ENCODE results near the gene PCGF3.
"Not testable (repeated sequence)": the region's sequence is repeated elsewhere in the genome, so short reads cannot be mapped to it uniquely, and the experiment has no call there.

PCGF3 gene

DNA sequence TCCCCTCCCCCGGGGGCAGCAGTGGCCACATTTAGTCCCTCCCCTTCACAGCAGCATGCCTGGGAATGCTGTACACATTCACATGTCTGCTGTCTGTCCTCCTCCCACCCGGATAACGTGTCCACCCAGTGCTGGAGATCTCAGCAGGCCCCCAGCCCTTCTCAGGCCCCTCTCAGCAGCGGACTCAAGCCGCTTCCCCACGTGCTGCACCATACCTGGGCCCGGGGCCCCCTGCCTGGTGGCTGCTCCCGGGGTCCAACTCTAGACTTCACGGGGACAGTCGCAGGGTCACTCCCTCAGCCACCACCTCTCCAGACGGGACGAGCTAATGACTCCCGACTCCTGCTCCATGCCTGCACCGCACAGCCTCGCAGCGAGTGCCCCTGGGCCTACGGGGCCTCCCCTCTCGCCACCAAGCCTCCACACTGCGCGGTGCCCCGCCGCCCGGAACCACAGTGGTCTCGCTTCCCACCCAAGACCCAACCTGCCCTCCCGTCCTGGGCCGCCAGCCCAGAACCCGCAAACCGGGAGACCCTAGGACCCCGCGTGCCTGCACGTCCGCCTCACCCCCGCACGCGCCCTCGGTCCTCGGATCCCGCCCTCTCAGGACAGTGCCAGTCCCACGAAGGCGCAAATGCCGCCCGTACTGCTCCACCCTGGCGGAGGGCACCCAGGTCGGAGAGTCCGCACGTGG lies 1.3 kb upstream of the PCGF3 start:
- DNase-seq = no peak

DNA sequence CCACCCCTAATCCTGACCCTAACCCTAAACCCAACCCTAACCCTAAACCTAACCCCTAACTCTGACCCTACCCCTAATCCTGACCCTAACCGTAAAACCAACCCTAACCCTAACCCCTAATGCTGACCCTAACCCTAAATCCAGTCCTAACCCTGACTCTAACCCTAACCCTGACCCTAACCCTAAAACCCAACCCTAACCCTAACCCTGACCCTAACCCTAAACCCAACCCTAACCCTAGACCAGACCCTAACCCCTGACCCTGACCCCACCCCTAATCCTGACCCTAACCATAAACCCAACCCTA lies 708 bp upstream of the PCGF3 start:
- no peak for DNase-seq

DNA sequence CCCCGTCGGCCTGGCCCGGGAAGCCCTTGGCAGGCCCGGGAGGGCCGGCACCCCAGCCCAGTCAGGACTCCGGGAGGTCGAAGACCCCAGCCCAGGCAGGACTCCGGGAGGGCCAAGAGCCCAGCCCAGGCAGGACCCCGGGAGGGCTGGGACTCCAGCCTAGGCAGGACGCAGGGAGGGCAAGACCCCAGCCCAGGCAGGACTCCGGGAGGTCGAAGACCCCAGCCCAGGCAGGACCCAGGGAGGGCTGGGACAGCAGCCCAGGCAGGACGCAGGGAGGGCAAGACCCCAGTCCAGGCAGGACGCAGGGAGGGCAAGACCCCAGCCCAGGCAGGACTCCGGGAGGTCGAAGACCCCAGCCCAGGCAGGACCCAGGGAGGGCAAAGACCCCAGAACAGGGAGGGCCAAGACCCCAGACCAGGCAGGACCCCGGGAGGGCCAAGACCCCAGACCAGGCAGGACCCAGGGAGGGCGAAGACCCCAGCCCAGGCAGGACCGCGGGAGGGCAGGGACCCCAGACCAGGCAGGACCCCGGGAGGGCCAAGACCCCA lies 526 bp downstream of the PCGF3 start:
- not testable (repeated sequence) for DNase-seq

DNA sequence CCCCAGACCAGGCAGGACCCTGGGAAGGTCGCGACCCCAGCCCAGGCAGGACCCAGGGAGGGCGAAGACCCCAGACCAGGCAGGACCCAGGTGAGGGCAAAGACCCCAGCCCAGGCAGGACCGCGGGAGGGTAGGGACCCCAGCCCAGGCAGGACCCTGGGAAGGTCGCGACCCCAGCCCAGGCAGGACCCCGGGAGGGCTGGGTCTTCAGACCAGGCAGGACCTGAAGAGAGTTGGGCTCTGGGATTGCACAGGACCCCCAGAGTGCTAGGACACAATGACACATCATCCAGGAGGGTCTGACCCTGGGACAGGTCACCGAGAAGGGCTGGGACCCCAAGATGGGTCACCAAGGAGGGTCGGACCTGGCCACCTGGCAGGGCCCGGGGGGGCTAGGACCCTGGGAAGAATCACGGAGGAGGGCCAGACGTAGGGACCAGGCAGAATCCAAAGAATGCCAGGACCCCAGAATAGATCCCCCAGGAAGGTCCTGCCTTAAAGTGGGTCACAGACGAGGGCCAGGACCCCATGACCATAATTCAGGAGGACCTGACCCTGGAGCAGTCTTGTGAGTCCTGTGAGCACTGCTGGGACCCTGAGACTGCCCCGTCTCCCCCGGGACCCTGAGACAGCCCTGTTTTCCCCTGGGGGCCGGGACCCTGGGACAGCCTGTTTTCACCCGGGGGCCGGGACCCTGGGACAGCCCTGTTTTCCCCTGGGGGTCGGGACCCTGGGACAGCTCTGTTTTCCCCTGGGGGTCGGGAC lies 1.4 kb downstream of the PCGF3 start:
- DNase-seq = no peak

DNA sequence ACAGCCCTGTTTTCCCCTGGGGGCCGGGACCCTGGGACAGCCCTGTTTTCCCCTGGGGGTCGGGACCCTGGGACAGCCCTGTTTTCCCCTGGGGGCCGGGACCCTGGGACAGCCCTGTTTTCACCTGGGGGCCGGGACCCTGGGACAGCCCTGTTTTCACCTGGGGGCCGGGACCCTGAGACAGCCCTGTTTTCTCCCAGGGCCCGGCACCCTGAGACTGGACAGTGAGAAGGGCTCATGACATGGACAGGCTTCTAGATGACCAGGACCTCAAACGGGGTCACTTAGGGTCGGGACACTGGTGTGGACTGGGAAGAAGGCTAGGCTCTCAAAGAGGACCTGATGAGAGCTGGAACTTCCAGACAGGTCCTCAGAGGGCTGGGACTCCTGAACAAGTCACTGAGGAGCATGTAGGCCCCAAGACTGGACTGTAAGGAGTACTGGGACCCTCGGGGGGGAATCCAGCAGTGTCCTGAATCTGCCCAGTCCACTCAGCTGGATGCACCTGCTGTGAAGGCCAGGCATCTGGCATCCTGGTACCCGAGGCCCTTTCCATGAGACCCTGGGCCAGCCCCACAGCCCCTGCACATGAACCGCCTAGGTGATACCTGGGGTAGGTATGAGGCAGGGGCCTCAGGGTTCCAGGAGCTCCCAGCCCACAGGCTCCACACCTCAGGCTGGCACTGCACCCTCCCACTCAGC lies 2.4 kb downstream of the PCGF3 start:
- DNase-seq = no peak

DNA sequence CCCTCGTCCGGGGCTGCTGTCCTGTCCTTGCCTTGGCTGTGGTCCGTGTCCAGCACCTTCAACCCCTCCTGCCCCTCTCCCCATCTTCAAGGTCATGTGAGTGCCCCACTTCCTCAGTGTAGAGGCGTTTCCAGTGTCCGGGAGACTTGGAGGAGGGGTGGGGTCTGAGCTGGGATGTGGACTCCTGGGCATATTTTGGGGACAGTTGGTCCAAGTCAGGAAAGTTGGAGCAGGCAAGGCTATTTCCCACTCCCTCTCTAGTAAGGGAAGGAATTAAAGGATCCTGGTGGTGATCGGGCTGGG lies 3.0 kb downstream of the PCGF3 start:
- no peak for DNase-seq

DNA sequence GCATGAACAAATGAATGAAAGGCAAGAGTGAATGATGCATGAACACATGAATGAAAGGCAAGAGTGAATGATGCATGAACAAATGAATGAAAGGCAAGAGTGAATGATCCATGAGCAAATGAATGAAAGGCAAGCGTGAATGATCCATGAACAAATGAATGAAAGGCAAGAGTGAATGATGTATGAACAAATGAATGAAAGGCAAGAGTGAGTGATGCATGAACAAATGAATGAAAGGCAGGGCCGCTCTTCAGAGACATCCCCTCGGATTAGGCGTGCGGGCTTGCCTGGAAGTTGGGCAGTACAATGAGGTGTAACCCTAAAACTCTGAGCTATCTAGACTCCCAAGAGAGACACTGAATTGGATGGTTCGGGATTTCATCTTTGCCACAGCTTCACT lies 3.7 kb downstream of the PCGF3 start:
- DNase-seq = no peak

DNA sequence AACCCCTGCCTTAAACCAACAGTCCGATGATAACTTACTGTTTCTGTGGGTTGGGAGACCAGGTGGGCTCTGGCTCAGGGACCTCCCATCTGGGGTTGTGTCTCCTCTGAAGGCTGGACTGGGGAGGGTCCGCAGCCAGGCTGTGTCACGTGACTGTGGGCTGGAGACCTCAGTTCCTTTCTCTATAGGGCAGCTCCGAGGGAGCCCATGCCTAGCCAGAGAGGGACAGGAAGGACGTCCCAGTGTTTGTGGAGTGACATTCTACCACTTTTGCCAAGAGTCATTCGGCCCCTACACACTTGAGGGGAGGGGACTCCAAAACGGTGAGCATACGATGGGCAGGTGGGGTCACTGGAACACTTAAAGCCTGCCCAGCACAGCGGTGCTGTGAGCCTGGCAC lies 4.5 kb downstream of the PCGF3 start:
- DNase-seq = no peak

DNA sequence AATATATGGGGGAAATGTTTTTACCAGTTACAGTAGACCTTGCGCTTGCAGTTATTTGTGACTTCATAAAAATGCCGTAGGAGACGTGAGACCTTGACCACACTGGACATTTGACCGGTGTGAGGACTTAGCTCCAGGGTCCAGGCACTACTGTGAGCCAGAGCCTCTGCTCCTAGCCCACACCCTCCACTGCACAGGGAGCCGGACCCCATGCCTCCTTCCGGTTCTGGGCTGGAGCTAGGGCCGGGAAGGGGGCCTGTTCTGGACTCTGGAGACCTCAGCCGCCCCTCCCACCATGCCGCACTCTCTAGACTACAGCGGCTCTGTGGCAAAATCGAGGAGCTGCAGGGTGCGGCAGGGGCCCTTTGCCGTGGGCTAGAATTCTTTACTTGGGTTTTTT lies 5.3 kb downstream of the PCGF3 start:
- no peak for DNase-seq

DNA sequence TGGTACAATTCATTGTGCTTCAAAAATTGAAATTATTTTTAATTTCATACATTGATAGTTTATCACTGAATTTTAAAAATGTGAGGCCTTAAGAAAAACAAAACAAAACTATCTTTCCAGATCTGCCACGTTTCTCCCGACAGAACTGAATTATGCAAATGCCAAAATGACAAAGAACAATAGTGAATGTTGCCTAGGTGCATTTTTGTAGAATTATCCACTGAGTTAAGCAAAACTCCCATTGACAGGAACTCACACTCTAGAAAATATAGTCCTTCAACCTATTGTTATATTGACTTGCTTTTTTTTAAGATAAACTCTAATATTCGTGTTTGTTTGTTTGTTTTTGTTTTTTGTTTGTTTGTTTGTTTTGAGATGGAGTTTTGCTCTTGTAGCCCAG lies 6.5 kb downstream of the PCGF3 start:
- DNase-seq = no peak

DNA sequence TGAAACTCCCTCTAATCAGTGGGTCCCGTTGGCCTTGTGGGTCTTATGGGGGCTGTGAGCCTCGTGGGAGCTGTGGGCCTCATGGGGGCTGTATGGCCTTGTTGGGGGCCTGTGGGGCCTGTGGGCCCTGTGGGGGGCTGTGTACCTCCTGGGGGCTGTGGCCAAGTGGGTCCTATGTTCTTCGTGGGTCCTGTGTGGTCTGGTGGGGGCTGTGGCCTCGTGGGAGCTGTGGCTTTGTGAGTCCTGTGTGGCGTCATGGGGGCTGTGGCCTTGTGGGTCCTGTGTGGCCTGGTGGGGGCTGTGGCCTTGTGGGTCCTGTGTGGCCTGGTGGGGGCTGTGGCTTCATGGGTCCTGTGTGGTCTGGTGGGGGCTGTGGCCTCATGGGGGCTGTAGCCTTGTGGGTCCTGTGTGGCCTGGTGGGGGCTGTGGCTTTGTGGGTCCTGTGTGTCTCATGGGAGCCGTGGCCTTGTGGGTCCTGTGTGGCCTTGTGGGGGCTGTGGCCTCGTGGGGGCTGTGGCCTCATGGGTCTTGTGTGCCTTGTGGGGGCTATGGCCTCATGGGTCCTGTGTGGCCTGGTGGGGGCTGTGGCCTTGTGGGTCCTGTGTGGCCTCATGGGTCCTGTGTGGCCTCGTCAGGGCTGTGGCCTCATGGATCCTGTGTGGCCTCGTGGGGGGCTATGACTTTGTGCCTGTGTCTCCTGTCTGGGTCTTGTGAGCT lies 7.4 kb downstream of the PCGF3 start:
- no peak for DNase-seq

DNA sequence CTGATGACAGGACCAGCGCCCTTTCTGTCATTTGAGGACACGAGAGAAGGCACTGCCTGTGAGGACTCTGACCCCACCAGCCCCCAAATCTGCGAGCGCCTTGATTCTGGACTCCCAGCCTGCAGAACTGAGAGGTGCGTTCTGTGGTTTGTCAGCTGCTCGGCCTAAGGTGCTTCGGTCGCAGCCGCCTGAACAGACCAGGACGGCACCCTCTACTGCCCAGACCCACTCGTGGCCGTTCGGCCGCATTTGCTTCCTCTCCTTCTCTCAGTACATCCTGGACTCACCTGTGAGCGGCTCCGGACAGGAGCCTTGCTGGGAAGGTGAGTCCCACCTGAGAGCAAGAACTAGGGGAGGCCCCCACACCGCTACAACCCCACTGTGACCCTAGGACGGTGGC lies 8.5 kb downstream of the PCGF3 start:
- DNase-seq = no peak

DNA sequence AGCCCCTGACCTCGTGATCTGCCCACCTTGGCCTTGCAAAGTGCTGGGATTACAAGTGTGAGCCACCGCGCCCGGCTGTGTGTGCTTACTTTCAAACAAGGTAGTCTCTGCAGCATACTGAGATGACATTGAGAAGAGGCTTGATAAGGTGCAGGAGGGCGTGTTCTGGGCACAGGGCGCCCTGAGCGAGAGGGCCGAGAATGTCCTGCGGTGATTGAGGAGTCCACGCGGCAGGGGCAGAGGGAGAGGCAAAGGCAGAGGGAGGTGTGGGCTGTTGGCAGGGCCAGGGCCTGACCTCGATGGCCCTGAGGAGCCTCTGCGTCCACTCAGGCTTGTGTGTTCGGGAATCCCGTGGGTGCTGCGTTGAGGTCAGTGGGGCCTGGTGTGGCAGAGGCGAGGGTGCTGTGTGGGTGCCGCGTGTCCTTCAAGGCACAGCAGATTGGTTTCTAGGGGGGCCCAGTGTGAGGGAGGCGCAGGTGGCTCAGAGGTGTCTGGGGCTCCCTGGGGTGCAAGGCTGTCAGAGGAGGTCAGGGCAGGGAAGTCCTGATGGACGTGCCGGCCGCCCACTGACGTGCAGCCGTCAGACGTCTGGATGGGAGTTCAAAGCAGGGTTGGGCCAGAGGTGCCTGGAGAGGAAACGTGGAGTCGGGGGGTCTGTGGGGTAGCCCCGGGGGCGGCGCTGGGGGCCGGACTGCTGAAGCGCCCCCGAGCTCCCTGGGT lies 12.1 kb downstream of the PCGF3 start:
- DNase-seq = no peak

DNA sequence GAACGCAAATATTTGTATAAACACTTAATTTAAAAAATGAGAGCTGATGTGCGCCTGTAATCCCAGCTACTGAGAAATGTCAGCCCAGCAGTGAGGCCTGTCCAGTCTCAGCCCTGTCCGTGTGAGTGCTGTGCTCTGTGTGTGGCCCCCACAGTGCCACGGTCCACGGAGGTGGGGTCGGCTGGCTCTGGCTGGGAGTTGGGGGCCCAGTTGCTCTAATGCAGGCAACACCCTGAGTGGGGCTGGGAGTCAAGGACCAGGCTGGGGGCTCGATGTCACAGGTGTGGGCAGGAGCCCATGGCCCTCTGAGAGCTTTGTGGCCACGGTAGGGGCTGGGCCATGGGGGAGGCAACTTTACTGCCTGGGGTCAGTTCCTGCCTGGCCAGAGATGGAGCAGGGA lies 12.8 kb downstream of the PCGF3 start:
- no peak for DNase-seq

DNA sequence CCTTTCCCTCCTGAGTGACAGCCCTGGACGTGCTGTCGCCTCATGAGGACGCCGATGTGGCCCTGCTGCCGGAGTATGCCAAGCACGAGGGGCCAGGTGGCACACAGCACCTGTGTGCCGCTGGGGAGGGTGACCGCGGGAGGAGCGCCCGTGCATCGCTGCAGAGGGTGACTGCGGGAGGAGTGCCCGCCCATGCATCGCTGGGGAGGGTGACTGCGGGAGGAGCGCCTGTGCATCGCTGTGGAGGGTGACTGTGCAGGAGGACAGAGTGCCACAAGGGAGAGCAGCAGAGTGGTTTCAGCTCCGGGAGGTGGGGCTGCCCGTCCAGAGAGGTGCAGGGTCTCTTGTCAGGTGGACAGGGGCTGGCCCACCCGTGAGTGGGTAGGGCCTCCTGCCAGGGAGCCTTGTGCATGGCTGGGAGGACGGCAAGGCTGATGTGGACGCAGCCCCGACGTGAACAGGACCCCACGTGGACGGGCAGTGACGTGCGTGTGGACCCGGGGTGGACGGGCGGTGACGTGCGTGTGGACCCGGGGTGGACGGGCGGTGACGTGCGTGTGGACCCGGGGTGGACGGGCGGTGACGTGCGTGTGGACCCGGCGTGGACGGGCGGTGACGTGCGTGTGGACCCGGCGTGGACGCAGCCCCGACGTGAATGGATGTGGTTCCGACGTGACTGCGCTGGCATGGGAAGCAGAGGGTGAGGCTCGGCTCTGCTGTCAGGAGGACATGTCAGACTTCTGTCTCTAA lies 14.7 kb downstream of the PCGF3 start:
- no peak for DNase-seq

DNA sequence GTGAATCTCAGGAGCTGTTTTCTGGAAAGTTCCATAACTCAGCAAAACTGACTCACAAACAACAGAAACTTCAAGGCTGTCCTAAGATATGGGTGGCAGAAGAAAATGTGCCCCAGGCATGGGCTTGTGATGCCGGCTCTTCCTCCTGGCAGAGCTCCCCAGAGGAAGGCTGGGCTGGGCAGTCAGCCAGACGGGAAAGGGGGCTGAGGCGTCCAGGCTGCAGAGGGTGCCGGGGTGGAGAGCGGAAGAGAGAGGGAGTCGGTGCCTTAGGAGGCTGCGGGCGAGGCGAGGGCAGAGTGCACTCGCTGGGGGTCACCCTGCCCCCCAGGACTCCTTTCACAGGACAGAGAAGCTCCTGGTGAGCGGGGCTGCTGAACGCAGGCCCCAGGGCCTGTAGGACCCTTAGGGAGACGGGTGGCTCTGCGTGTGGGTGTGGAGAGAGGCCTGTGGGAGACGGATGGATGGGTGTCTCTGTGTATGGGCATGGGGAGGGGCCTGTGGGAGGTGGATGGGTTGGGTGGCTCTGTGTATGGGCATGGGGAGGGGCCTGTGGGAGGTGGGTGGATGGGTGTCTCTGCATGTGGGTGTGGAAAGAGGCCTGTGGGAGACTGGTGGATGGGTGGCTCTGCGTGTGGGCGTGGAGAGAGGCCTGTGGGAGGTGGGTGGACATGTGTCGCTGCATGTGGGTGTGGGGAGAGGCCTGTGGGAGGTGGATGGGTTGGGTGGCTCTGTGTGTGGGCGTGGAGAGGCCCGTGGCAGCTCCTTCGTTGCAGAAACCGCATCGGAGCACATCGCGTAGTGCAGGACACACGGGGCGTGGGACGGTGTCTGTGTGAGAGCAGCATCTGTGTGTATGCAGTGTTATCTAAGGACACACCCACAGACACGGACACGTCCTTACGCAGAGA lies 15.9 kb downstream of the PCGF3 start:
- no peak for DNase-seq

DNA sequence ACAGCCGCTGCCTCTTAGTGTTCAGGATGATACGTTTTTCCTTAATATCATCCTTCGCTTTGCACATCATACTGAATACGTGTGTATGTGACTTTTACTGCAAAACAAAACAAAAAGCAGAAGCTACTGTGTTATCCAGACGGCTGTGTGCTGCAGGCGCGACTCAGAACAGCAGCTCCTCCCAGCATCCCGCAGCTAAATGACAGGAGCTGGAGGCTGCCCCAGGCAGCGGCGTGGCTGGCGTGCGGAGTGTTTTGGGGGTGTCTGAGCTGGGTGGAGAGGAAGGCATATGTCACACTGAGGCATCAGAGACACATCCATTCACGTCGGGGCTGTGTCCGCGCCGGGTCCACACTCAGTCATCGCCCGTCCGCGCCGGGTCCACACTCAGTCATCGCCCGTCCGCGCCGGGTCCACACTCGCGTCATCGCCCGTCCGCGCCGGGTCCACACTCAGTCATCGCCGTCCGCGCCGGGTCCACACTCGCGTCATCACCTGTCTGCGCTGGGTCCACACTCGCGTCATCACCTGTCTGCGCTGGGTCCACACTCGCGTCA lies 16.6 kb downstream of the PCGF3 start:
- DNase-seq = no peak

DNA sequence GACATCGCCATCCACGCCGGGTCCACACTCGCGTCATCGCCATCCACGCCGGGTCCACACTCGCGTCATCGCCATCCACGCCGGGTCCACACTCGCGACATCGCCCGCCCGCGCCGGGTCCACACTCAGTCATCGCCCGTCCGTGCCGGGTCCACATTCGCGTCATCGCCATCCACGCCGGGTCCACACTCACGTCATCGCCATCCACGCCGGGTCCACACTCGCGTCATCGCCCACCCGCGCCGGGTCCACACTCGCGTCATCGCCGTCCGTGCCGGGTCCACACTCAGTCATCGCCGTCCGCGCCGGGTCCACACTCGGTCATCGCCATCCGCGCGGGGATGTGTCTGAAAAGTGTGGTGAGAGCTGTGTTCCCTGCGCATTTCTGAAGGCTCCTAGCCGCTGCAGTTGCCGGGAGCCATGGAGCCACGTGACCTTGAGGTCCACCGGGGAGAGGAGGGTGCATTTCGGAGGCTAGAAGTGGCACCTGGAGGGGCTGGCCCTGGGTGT lies 17.3 kb downstream of the PCGF3 start:
- no peak for DNase-seq

DNA sequence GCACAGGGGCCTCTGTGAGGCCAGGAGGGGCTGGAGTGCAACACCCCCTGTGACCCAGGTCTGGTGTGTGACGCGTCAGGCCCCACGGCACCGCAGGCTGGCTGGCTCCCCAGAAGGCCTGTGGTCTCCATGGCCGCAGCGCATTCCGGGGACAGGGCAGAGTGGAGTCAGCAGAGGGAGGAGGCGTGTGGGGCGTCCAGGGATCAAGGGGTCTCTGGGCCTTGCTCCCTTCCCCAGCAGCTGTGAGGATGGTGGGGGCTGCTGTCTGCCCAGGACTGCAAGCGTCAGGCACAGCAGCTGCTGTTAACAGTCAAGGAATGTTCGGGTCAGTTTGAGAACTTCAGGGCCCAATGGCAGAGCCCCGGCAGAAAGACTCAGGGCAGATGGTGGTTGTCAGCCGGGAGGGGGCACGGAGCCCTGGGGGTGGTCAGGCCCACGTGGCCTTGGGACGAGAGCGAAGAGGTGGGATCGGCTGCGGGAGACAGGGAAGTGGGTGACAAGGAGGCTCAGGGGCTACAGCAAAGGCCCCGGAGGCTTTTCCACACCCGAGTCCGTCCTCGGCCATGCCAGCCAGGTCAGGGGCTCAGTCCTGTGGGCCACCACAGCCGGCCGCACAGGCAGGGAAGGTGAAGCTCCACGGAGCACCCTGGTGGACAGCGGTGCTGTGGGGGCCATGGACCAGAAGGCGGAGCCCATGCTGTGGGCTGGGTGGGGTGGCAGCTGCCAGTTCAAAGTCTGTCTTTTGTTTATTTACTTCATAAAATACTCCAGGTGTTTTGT lies 18.3 kb downstream of the PCGF3 start:
- DNase-seq = no peak
